DOHH2 (cell line): ENCODE measurements around the gene CHST1.

Experiments
- H3F3A ChIP-seq: fragments of 200-600 bp; sonication (generic), shearing (Covaris generic); 2 replicates; pipeline ENCODE4 v1.6.0; 2016; ENCODE audit warnings: antibody characterized with exemption, mild to moderate bottlenecking; ENCODE audit not compliant: control insufficient read depth, insufficient read depth
- H3K27ac ChIP-seq: fragments of 200-600 bp; sonication (generic); 2 replicates; pipeline ENCODE4 v1.5.1; 2014; ENCODE audit warnings: low read depth, mild to moderate bottlenecking, low read length, moderate library complexity
- H3K27me3 ChIP-seq: fragments of 200-600 bp; sonication (generic); 2 replicates; pipeline ENCODE4 v1.6.1; 2014; ENCODE audit warnings: mild to moderate bottlenecking, low read length, mixed read lengths; ENCODE audit not compliant: control insufficient read depth
- H3K36me3 ChIP-seq: fragments of 200-600 bp; sonication (generic); 2 replicates; pipeline ENCODE4 v1.6.1; 2014; ENCODE audit warnings: mild to moderate bottlenecking, low read length, moderate library complexity, mixed read lengths; ENCODE audit not compliant: control insufficient read depth
- H3K4me1 ChIP-seq: fragments of 200-600 bp; sonication (generic); 2 replicates; pipeline ENCODE4 v1.6.1; 2014; ENCODE audit warnings: mild to moderate bottlenecking, low read length, mixed read lengths; ENCODE audit not compliant: control insufficient read depth
- H3K4me2 ChIP-seq: fragments of 200-600 bp; sonication (generic); 2 replicates; pipeline ENCODE4 v1.6.0; 2014; ENCODE audit warnings: mild to moderate bottlenecking, low read length, moderate library complexity
- H3K4me3 ChIP-seq: fragments of 200-600 bp; sonication (generic); 2 replicates; pipeline ENCODE4 v1.5.1; 2014; ENCODE audit warnings: mild to moderate bottlenecking, low read length, mixed read lengths
- H3K79me2 ChIP-seq: fragments of 200-600 bp; sonication (generic); 2 replicates; pipeline ENCODE4 v1.6.1; 2014; ENCODE audit warnings: mild to moderate bottlenecking, low read length, mixed read lengths; ENCODE audit not compliant: control insufficient read depth
- H3K9me2 ChIP-seq: fragments of 200-600 bp; sonication (generic); replicated peaks from 2 replicates; pipeline ENCODE4 v1.6.1; 2014; ENCODE audit warnings: mild to moderate bottlenecking, low read length, mixed read lengths; ENCODE audit not compliant: control insufficient read depth
- H3K9me3 ChIP-seq: fragments of 200-600 bp; sonication (generic); 2 replicates; pipeline ENCODE4 v1.6.1; 2014; ENCODE audit warnings: antibody characterized with exemption, low read length, mixed read lengths; ENCODE audit not compliant: control insufficient read depth, insufficient read depth
- H4K20me1 ChIP-seq: fragments of 200-600 bp; sonication (generic); 2 replicates; pipeline ENCODE4 v1.6.0; 2014; ENCODE audit warnings: low read depth, mild to moderate bottlenecking, antibody characterized with exemption, low read length, moderate library complexity; ENCODE audit not compliant: control insufficient read depth, insufficient read depth
- EZH2phosphoT487 ChIP-seq: fragments of 200-600 bp; sonication (generic); IDR thresholded peaks from 2 replicates; pipeline ENCODE4 v1.6.1; 2017; ENCODE audit warnings: borderline replicate concordance, mild to moderate bottlenecking, antibody characterized with exemption, low read length, moderate library complexity, mixed read lengths
- TF ChIP-seq, protein P1 (sequence below): fragments of 200-600 bp; sonication (generic); IDR thresholded peaks from one replicate; pipeline ENCODE4 v1.5.1; 2014; ENCODE audit warnings: antibody characterized with exemption, mild to moderate bottlenecking, low read depth, low read length; ENCODE audit not compliant: poor library complexity, severe bottlenecking

Gene CHST1

GRCh38 chr11:45688472-45689033 lies 23.1 kb upstream of the CHST1 start:
- H3K27ac ChIP-seq: no peak overlapping the region
- TF ChIP-seq, protein P1, sequence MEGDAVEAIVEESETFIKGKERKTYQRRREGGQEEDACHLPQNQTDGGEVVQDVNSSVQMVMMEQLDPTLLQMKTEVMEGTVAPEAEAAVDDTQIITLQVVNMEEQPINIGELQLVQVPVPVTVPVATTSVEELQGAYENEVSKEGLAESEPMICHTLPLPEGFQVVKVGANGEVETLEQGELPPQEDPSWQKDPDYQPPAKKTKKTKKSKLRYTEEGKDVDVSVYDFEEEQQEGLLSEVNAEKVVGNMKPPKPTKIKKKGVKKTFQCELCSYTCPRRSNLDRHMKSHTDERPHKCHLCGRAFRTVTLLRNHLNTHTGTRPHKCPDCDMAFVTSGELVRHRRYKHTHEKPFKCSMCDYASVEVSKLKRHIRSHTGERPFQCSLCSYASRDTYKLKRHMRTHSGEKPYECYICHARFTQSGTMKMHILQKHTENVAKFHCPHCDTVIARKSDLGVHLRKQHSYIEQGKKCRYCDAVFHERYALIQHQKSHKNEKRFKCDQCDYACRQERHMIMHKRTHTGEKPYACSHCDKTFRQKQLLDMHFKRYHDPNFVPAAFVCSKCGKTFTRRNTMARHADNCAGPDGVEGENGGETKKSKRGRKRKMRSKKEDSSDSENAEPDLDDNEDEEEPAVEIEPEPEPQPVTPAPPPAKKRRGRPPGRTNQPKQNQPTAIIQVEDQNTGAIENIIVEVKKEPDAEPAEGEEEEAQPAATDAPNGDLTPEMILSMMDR: no peak
- TF ChIP-seq EZH2phosphoT487: no peak
- H3K79me2 ChIP-seq: no peaks in the 10 kb centered on the region
- H4K20me1 ChIP-seq: no peaks in the 10 kb centered on the region
- no peaks in the 10 kb centered on the region for H3K4me1 ChIP-seq
- no peaks in the 10 kb centered on the region for H3K9me3 ChIP-seq
- H3K4me2 ChIP-seq: no peak overlapping the region
- peaks cover 29% of the 10 kb centered on the region for H3K27me3 ChIP-seq
- no peaks in the 10 kb centered on the region for H3F3A ChIP-seq
- H3K9me2 ChIP-seq: no peaks in the 10 kb centered on the region
- no peak overlapping the region for H3K4me3 ChIP-seq
- no peaks in the 10 kb centered on the region for H3K36me3 ChIP-seq

- H3K36me3 ChIP-seq: no peaks in the 10 kb centered on the region
- H3K4me1 ChIP-seq: no peaks in the 10 kb centered on the region
- H3F3A ChIP-seq: no peaks in the 10 kb centered on the region
- H3K79me2 ChIP-seq: no peaks in the 10 kb centered on the region
- H3K4me2 ChIP-seq: no peak overlapping the region
- H3K27me3 ChIP-seq: peaks cover 32% of the 10 kb centered on the region
- no peak for TF ChIP-seq EZH2phosphoT487
- TF ChIP-seq, protein P1: no peak
- H4K20me1 ChIP-seq: no peaks in the 10 kb centered on the region
- no peak overlapping the region for H3K4me3 ChIP-seq
- H3K9me2 ChIP-seq: no peaks in the 10 kb centered on the region
- H3K27ac ChIP-seq: no peak overlapping the region
- H3K9me3 ChIP-seq: no peaks in the 10 kb centered on the region
Observed at GRCh38 chr11:45687836-45688235, 22.4 kb upstream of the CHST1 start.

- H3K9me3 ChIP-seq: no peaks in the 10 kb centered on the region
- peaks cover 32% of the 10 kb centered on the region for H3K27me3 ChIP-seq
- H3K9me2 ChIP-seq: no peaks in the 10 kb centered on the region
- no peak overlapping the region for H3K27ac ChIP-seq
- no peak overlapping the region for H3K4me2 ChIP-seq
- no peaks in the 10 kb centered on the region for H3K4me1 ChIP-seq
- H3K36me3 ChIP-seq: no peaks in the 10 kb centered on the region
- TF ChIP-seq, protein P1: no peak
- no peak for TF ChIP-seq EZH2phosphoT487
- no peak overlapping the region for H3K4me3 ChIP-seq
- H3K79me2 ChIP-seq: no peaks in the 10 kb centered on the region
- H4K20me1 ChIP-seq: no peaks in the 10 kb centered on the region
- H3F3A ChIP-seq: no peaks in the 10 kb centered on the region
Observed at GRCh38 chr11:45685964-45686537, 20.6 kb upstream of the CHST1 start.
